ENCODE data around the gene SLC9A9.

The SLC9A9 gene

DNA sequence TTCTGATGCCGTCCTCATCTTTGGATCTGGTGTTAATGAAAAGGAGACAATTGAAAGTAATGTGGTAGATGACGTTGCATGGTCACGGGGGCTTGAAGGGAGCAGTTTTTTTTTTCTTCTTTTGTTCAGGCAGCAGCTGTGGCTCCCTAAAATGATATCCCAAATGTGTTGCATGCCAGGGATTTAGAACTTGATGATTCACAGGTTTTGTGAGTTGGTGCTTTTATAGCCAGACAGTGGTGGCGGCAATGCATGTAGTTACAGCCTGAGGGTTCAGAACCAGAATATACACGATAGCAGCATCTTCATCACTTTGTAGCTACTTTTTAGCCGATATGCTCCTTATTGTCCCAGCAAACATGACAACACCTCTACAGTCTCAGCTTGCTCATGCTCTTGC lies 595.3 kb downstream of the SLC9A9 start:
- CTCF ChIA-PET = interaction anchor here (0.6 to 2.7 kb wide), 5 partner anchors 10 to 263 kb away, joined by 3 to 9 read pairs (median 5); no protein-coding TSS in a partner anchor
- POLR2A ChIA-PET = no interaction called here
- DNase-seq (ENCODE audit: extremely low spot score) = no peak
- TF ChIP-seq, protein P1, sequence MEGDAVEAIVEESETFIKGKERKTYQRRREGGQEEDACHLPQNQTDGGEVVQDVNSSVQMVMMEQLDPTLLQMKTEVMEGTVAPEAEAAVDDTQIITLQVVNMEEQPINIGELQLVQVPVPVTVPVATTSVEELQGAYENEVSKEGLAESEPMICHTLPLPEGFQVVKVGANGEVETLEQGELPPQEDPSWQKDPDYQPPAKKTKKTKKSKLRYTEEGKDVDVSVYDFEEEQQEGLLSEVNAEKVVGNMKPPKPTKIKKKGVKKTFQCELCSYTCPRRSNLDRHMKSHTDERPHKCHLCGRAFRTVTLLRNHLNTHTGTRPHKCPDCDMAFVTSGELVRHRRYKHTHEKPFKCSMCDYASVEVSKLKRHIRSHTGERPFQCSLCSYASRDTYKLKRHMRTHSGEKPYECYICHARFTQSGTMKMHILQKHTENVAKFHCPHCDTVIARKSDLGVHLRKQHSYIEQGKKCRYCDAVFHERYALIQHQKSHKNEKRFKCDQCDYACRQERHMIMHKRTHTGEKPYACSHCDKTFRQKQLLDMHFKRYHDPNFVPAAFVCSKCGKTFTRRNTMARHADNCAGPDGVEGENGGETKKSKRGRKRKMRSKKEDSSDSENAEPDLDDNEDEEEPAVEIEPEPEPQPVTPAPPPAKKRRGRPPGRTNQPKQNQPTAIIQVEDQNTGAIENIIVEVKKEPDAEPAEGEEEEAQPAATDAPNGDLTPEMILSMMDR (IDR thresholded peaks at IDR 0.05; ENCODE audit: control extremely low read depth, extremely low read depth, low read depth, missing control alignments) = no peak

DNA sequence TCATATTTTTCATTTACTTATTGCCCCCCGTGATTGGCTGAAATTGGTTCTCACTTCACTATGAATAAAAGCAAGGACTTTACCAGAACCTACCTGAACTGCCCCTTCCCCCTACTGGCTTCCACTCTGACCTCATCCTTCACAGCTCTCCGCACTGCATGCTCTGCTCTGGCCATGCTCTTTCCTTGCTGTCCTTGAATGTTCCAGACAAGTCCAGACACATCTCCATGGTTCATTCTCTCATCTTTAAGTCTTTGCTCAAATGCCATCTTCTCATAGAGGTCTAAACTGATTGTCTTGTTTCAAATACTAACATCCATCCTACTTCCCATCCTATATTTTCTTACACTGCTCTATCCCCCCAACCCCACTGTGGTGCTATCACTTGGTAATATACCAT lies 599.3 kb downstream of the SLC9A9 start:
- no peak for DNase-seq (ENCODE audit: extremely low spot score)
- CTCF ChIA-PET = interaction anchor here (0.9 to 1.6 kb wide), 2 partner anchors 10 to 11 kb away, joined by 3 to 5 read pairs; no protein-coding TSS in a partner anchor
- POLR2A ChIA-PET = no interaction called here
- TF ChIP-seq, protein P1 (IDR thresholded peaks at IDR 0.05; ENCODE audit: control extremely low read depth, extremely low read depth, low read depth, missing control alignments) = no peak

DNA sequence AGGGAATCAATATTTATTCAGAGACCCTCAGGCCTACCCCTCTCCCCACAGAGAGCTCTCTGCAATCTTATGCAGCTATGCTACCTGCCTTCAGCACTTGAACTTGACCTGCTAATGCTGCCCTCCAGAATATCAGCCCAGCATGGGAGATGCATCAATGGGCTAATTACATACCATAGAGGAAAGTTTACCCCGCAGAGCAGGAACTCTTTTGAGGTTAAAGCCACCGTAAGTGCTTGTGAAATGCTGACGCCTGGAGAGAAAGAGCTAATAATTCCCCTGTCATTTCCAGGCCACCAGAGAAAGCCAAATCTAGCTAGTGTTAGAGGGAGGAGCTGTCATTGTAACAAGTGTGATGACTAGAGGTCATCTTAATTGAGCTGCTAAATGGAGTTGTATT lies 601.2 kb downstream of the SLC9A9 start:
- ChIA-PET CTCF (interaction anchor here (1.1 to 1.8 kb wide), 6 partner anchors 9 to 427 kb away, joined by 3 to 10 read pairs (median 4); no protein-coding TSS in a partner anchor), POLR2A (no interaction called here)
- no peak for DNase-seq (ENCODE audit: extremely low spot score)
- TF ChIP-seq, protein P1 (IDR thresholded peaks at IDR 0.05; ENCODE audit: control extremely low read depth, extremely low read depth, low read depth, missing control alignments) = no peak

DNA sequence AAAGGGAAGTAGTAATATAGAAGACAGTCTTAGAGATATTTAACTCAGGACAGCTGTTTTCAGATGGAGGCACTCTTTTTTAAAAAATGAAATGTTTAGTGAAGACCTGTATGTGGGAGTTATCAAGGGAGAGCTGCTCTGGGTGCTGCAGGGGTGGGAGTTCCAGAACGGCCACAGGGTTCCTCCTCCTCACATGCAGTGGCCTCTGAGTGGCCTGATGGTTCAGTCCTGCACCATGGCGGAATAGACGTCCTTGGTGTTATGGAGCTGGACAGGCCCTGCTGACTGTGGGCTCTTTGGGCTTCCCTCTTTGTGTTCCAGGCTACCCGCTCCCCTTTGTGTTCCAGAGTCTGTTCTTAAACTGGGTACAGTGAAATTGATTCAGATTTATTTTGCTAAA lies 602.6 kb downstream of the SLC9A9 start:
- TF ChIP-seq, protein P1 (IDR thresholded peaks at IDR 0.05; ENCODE audit: control extremely low read depth, extremely low read depth, low read depth, missing control alignments) = no peak
- ChIA-PET CTCF (interaction anchor here (0.9 kb wide), 1 partner anchor 27 kb away, joined by 4 read pairs; no protein-coding TSS in a partner anchor), POLR2A (no interaction called here)
- DNase-seq (ENCODE audit: extremely low spot score) = no peak

DNA sequence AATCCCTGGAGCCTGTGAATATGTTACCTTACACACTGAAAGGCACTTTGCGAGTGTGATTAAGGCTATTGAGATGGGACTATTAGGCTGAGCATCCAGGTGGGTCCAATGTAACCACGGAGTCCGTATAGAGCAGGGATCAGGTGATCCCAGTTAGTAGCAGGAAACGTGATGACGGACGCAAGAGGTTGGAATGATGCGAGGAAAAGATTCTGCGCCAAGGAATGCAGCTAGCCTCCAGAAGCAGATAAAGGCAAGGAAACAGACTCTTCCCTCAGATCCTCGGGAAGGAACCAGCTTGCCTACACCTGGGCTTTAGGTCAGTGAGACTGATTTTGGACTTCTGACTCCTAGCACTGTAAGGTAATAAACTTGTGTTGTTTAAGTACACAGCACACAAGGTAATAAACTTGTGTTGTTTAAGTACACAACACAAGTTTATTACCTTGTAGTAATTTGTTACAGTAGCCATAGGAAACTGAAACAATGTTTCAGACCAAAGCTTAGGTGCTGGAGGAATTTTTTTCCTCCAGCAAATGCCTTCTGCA lies 603.7 kb downstream of the SLC9A9 start:
- ChIA-PET POLR2A (no interaction called here), CTCF (interaction anchor here (1.3 to 1.6 kb wide), 2 partner anchors 10 to 15 kb away, joined by 3 read pairs; no protein-coding TSS in a partner anchor)
- TF ChIP-seq, protein P1 (IDR thresholded peaks at IDR 0.05; ENCODE audit: control extremely low read depth, extremely low read depth, low read depth, missing control alignments) = no peak
- DNase-seq (ENCODE audit: extremely low spot score) = no peak

DNA sequence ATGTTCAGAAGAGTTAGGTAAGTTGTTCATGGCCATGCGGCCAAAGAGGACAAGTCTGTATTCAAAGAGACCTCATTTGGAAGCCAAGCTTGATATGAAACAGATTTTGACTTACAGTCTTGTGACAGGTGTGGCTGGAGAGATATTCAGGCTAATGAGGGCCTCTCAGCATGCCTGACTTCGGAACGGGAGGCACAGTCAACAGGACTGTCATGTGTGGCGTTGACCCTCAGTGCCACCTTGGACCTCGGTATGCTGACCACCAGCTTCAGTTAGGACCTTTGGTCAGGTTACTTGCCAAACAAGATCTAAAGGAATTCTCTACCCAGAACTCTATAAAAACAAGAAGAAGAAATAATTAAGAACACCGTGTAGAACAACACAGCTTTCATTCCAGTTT lies 604.6 kb downstream of the SLC9A9 start:
- TF ChIP-seq, protein P1 (IDR thresholded peaks at IDR 0.05; ENCODE audit: control extremely low read depth, extremely low read depth, low read depth, missing control alignments) = no peak
- ChIA-PET CTCF (interaction anchor here (1.1 to 1.6 kb wide), 4 partner anchors 11 to 55 kb away, joined by 3 read pairs; no protein-coding TSS in a partner anchor), POLR2A (no interaction called here)
- DNase-seq (ENCODE audit: extremely low spot score) = no peak
